CD4-positive, alpha-beta T cell (primary cell): Measurements from ENCODE around the gene WDR76. TPM values are rescaled to one million over a fixed set of nuclear protein-coding genes. Genes with fewer than 3 reads are reported as not detected.
"Not testable (repeated sequence)": the region's sequence is repeated elsewhere in the genome, so short reads cannot be mapped to it uniquely, and the experiment has no call there.

Experiments used
- ATAC-seq: fragments of 200-7000 bp; cut with Tn5 transposase; one replicate; pipeline ENCODE4 v1.10.0; 2022; ENCODE audit warnings: mild to moderate bottlenecking; ENCODE audit not compliant: poor library complexity
- CTCF ChIA-PET: fragments of 350-600 bp; sonication (Branson Sonifier 250); formaldehyde crosslinking; loops from one replicate; lab custom pipeline; 2021; ENCODE audit warnings: antibody characterized with exemption, inconsistent platforms; lab: Charles Lee
- POLR2A ChIA-PET: fragments of 350-600 bp; sonication (Branson Sonifier 250); formaldehyde crosslinking; loops from one replicate; lab custom pipeline; 2021; ENCODE audit warnings: antibody characterized with exemption, inconsistent platforms; lab: Charles Lee
- DNase-seq, 14 experiments: peaks; one replicate each; pipeline ENCODE4 v3.0.0-alpha.2; 2013 to 2020; ENCODE audit warnings: mixed read lengths in 2 of 14
- H3K27ac ChIP-seq, 2 donors: one replicate each; pipeline versions ENCODE4 v1.5.1 to v1.7.0; 2013; ENCODE audit warnings: low read length in 2 of 2, low read depth in 1 of 2, mild to moderate bottlenecking in 1 of 2
- H3K27me3 ChIP-seq, 2 experiments: 1 replicate in 1 of 2; 2 replicates in 1 of 2; pipeline versions ENCODE4 v1.6.1 to v1.7.0; 2013; ENCODE audit warnings: low read length in 2 of 2, control low read depth in 1 of 2, mild to moderate bottlenecking in 1 of 2, moderate library complexity in 1 of 2; ENCODE audit not compliant: insufficient read depth in 2 of 2, control insufficient read depth in 1 of 2
- H3K36me3 ChIP-seq: one replicate; pipeline ENCODE4 v1.6.1; 2013; ENCODE audit warnings: low read length, control low read depth; ENCODE audit not compliant: insufficient read depth
- H3K4me1 ChIP-seq: one replicate; pipeline ENCODE4 v1.6.1; 2013; ENCODE audit warnings: low read length, control low read depth; ENCODE audit not compliant: insufficient read depth
- H3K4me3 ChIP-seq: one replicate; pipeline ENCODE4 v1.5.1; 2013; ENCODE audit warnings: mild to moderate bottlenecking, low read length, moderate library complexity
- H3K9me3 ChIP-seq, 2 experiments: 1 replicate in 1 of 2; 2 replicates in 1 of 2; pipeline versions ENCODE4 v1.6.1 to v1.7.0; 2013; ENCODE audit warnings: low read length in 2 of 2, mild to moderate bottlenecking in 2 of 2, control low read depth in 1 of 2, moderate library complexity in 1 of 2; ENCODE audit not compliant: control insufficient read depth in 1 of 2, insufficient read depth in 1 of 2
- H3K27ac Mint-ChIP-seq: one replicate; pipeline ENCODE4 v1.8.0; 2020; ENCODE audit warnings: mixed read lengths
- H3K27me3 Mint-ChIP-seq: one replicate; pipeline ENCODE4 v1.8.0; 2021; ENCODE audit warnings: mixed read lengths
- H3K36me3 Mint-ChIP-seq: one replicate; pipeline ENCODE4 v1.8.0; 2021; ENCODE audit warnings: low read depth, mixed read lengths
- H3K4me1 Mint-ChIP-seq: one replicate; pipeline ENCODE4 v1.8.0; 2021; ENCODE audit warnings: low read depth, mixed read lengths
- H3K4me3 Mint-ChIP-seq: one replicate; pipeline ENCODE4 v1.8.0; 2020; ENCODE audit warnings: mild to moderate bottlenecking, mixed read lengths
- H3K9me3 Mint-ChIP-seq: one replicate; pipeline ENCODE4 v1.8.0; 2020; ENCODE audit warnings: mixed read lengths
- CTCF ChIP-seq: fragments of 200-600 bp; IDR thresholded peaks from one replicate; pipeline ENCODE4 v1.8.0; 2022; ENCODE audit warnings: antibody characterized with exemption, mild to moderate bottlenecking
- intact Hi-C, 2 experiments: fragments of 100-400 bp; cut with DNase I in 1 of 2; cut with micrococcal nuclease in 1 of 2; formaldehyde crosslinking; loops; one replicate each; pipeline versions ENCODE4 v1.15.1 to v1.9.0; 2023 to 2025; cut with DNase I, micrococcal nuclease
- total RNA-seq, 174 experiments: library from RNA in 2 of 174; stranded (reverse) in 2 of 174; gene quantifications; one replicate each; pipeline ENCODE4 v1.2.3 and lab custom pipeline; 2021 to 2026

The WDR76 gene
- total RNA-seq, 2 experiments from 2014 or later: 7.0 to 8.6 TPM

GRCh38 chr15:43821505-43821904, 5.3 kb upstream of the WDR76 start:
- Histone ChIP-seq H3K4me1 (peaks cover 59% of the 10 kb centered on the region), H3K36me3 (peaks cover 22% of the 10 kb centered on the region), H3K9me3 (no peaks in the 10 kb centered on the region), H3K27ac (no peak overlapping the region), H3K27me3 (no peaks in the 10 kb centered on the region), H3K4me3 (no peak overlapping the region)
- CTCF ChIA-PET: interaction anchor here (1.5 kb wide), 1 partner anchor 45 kb away, joined by 3 read pairs; the partner anchor contains the start of gene ELL3
- ATAC-seq (no peak), DNase-seq (no peak)
- Mint-ChIP-seq H3K9me3 (no peaks in the 10 kb centered on the region), H3K4me1 (peaks cover 35% of the 10 kb centered on the region), H3K4me3 (peak overlapping the region; percentile 84), H3K27me3 (no peaks in the 10 kb centered on the region), H3K36me3 (peaks cover 38% of the 10 kb centered on the region), H3K27ac (peak overlapping the region; percentile 69)
- intact Hi-C loops: loop anchor here in 1 of 2 experiments (10.0 kb wide), 2 partner anchors 603 to 897 kb away; partner anchors contain the start of genes CTDSPL2 and TTBK2
- POLR2A ChIA-PET: interaction anchor here (1.4 to 4.2 kb wide), 2 partner anchors 21 to 27 kb away, joined by 3 to 74 read pairs; partner anchors contain the start of genes HYPK and SERINC4
- no peak for TF ChIP-seq CTCF

GRCh38 chr15:43824302-43825246, 2.2 kb upstream of the WDR76 start, which contains the start of gene MFAP1:
Gene MFAP1 (minus strand): TSS chr15:43824690. CDS start chr15:43824569, 121 bp downstream.
- TF ChIP-seq CTCF: no peak
- Histone ChIP-seq H3K9me3 (no peaks in the 10 kb centered on the region), H3K27me3 (no peaks in the 10 kb centered on the region), H3K27ac (peak within 1 kb of the TSS; percentile 90 to 94), H3K36me3 (peaks cover 4% of the 10 kb centered on the region), H3K4me1 (peaks cover 65% of the 10 kb centered on the region), H3K4me3 (peak within 1 kb of the TSS; percentile 86)
- Mint-ChIP-seq H3K36me3 (peaks cover 20% of the 10 kb centered on the region), H3K9me3 (no peaks in the 10 kb centered on the region), H3K4me1 (peaks cover 62% of the 10 kb centered on the region), H3K4me3 (peak within 1 kb of the TSS; percentile 99), H3K27me3 (no peaks in the 10 kb centered on the region), H3K27ac (peak within 1 kb of the TSS; percentile 97)
- DNase-seq (peak; percentile 79 to 99 (median 88)), ATAC-seq (peak; percentile 93)
- ChIA-PET POLR2A (interaction anchor here (0.6 to 4.2 kb wide), 22 partner anchors 8 to 1762 kb away, joined by 3 to 74 read pairs (median 4); partner anchors contain the start of genes BLOC1S6, CTDSPL2, EIF3J and ELL3), CTCF (interaction anchor here (0.9 to 1.1 kb wide), 3 partner anchors 11 to 902 kb away, joined by 3 read pairs; no protein-coding TSS in a partner anchor)
- intact Hi-C loops: loop anchor here (2.0 to 10.0 kb wide), 6 partner anchors 24 to 900 kb away; partner anchors contain the start of genes SERF2 (in 2 of the 2), CTDSPL2 (in 1 of the 2), ELL3 (in 1 of the 2) and GOLM2 (in 1 of the 2)

GRCh38 chr15:43825305-43825704, 1.5 kb upstream of the WDR76 start:
- H3K27ac ChIP-seq, H3K9me3 Mint-ChIP-seq, H3K36me3 ChIP-seq, ATAC-seq, H3K27me3 ChIP-seq, H3K4me3 ChIP-seq, H3K27me3 Mint-ChIP-seq, H3K9me3 ChIP-seq, DNase-seq: not testable (repeated sequence)
- Mint-ChIP-seq H3K36me3 (peaks cover 20% of the 10 kb centered on the region), H3K4me1 (peaks cover 62% of the 10 kb centered on the region), H3K4me3 (peak overlapping the region; percentile 88), H3K27ac (peak overlapping the region; percentile 97)
- POLR2A ChIA-PET: interaction anchor here (1.0 to 4.2 kb wide), 15 partner anchors 17 to 1761 kb away, joined by 3 to 74 read pairs (median 6); partner anchors contain the start of genes BLOC1S6, CTDSPL2, ELL3 and GANC
- CTCF ChIA-PET: interaction anchor here (1.0 to 1.1 kb wide), 2 partner anchors 11 to 23 kb away, joined by 3 read pairs; no protein-coding TSS in a partner anchor
- H3K4me1 ChIP-seq: peaks cover 66% of the 10 kb centered on the region
- intact Hi-C loops: loop anchor here (2.0 to 10.0 kb wide), 6 partner anchors 25 to 901 kb away; partner anchors contain the start of genes SERF2 (in 2 of the 2), CTDSPL2 (in 1 of the 2), ELL3 (in 1 of the 2) and GOLM2 (in 1 of the 2)
